T-helper 17 cell (primary cell): ENCODE results near the gene ELFN1. TPM values are rescaled to one million over a fixed set of nuclear protein-coding genes. Genes with fewer than 3 reads are reported as not detected.

ENCODE experiments used
- ATAC-seq: fragments of 150-1000 bp; cut with Tn5 transposase; 2 replicates; pipeline ENCODE4 v1.10.0; 2021; ENCODE audit warnings: mild to moderate bottlenecking, moderate library complexity
- DNase-seq, 3 donors: peaks; one replicate each; pipeline versions ENCODE4 v3.0.0 to v3.0.0-alpha.2; 2020 to 2021
- H3K9me3 ChIP-seq: one replicate; pipeline ENCODE4 v1.7.0; 2013; ENCODE audit warnings: low read length, mild to moderate bottlenecking; ENCODE audit not compliant: control insufficient read depth, poor library complexity, severe bottlenecking
- H3K27ac Mint-ChIP-seq: one replicate; pipeline ENCODE4 v1.8.0; 2022; ENCODE audit warnings: mild to moderate bottlenecking, moderate library complexity, mixed read lengths
- H3K27me3 Mint-ChIP-seq: one replicate; pipeline ENCODE4 v1.8.0; 2022; ENCODE audit warnings: mixed read lengths
- H3K36me3 Mint-ChIP-seq: one replicate; pipeline ENCODE4 v1.8.0; 2022; ENCODE audit warnings: low read depth, mixed read lengths
- H3K4me1 Mint-ChIP-seq: one replicate; pipeline ENCODE4 v1.8.0; 2022; ENCODE audit warnings: mild to moderate bottlenecking, mixed read lengths
- H3K4me3 Mint-ChIP-seq: one replicate; pipeline ENCODE4 v1.8.0; 2022; ENCODE audit warnings: mild to moderate bottlenecking, moderate library complexity, mixed read lengths
- total RNA-seq, 4 donors: library from RNA in 2 of 4; stranded (reverse) in 2 of 4; gene quantifications; one replicate each; pipeline ENCODE4 v1.2.3 and lab custom pipeline; 2022 to 2026

Gene ELFN1
- total RNA-seq, 2 donors from 2014 or later, result not detected

- H3K27ac Mint-ChIP-seq, result no peak overlapping the region
- H3K4me3 Mint-ChIP-seq, result no peak overlapping the region
- H3K36me3 Mint-ChIP-seq, result no peaks in the 10 kb centered on the region
- no peak for DNase-seq
- peaks cover 57% of the 10 kb centered on the region for H3K27me3 Mint-ChIP-seq
- H3K9me3 ChIP-seq, result no peaks in the 10 kb centered on the region
- H3K4me1 Mint-ChIP-seq, result peaks cover 2% of the 10 kb centered on the region
- no peak for ATAC-seq
These were observed 8.0 kb upstream of the ELFN1 start for GRCh38 chr7:1662101-1662500.

GRCh38 chr7:1662767-1663166 lies 7.3 kb upstream of the ELFN1 start:
- H3K27ac Mint-ChIP-seq, result no peak overlapping the region
- peaks cover 50% of the 10 kb centered on the region for H3K27me3 Mint-ChIP-seq
- no peaks in the 10 kb centered on the region for H3K9me3 ChIP-seq
- ATAC-seq (no peak), DNase-seq (no peak)
- peaks cover 2% of the 10 kb centered on the region for H3K4me1 Mint-ChIP-seq
- no peak overlapping the region for H3K4me3 Mint-ChIP-seq
- no peaks in the 10 kb centered on the region for H3K36me3 Mint-ChIP-seq

GRCh38 chr7:1663223-1663622 lies 6.9 kb upstream of the ELFN1 start:
- H3K27me3 Mint-ChIP-seq, result peaks cover 49% of the 10 kb centered on the region
- no peaks in the 10 kb centered on the region for H3K9me3 ChIP-seq
- H3K4me1 Mint-ChIP-seq, result peaks cover 2% of the 10 kb centered on the region
- peak overlapping the region; percentile 76 for H3K4me3 Mint-ChIP-seq
- ATAC-seq, result peak; percentile 32
- H3K36me3 Mint-ChIP-seq, result no peaks in the 10 kb centered on the region
- DNase-seq, result peak in 1 of 3 donors; percentile 5
- no peak overlapping the region for H3K27ac Mint-ChIP-seq

- DNase-seq, result peak in 1 of 3 donors; percentile 6
- no peaks in the 10 kb centered on the region for H3K9me3 ChIP-seq
- Mint-ChIP-seq H3K4me3 (peak overlapping the region; percentile 76), H3K27ac (no peak overlapping the region), H3K36me3 (peaks cover 2% of the 10 kb centered on the region), H3K4me1 (peaks cover 4% of the 10 kb centered on the region), H3K27me3 (peaks cover 49% of the 10 kb centered on the region)
- no peak for ATAC-seq
These were observed 6.0 kb upstream of the ELFN1 start for GRCh38 chr7:1663857-1664651.

- Mint-ChIP-seq H3K4me1 (peaks cover 5% of the 10 kb centered on the region), H3K4me3 (peak overlapping the region; percentile 43), H3K36me3 (peaks cover 2% of the 10 kb centered on the region), H3K27ac (no peak overlapping the region), H3K27me3 (peaks cover 48% of the 10 kb centered on the region)
- ATAC-seq (peak; percentile 50), DNase-seq (peak; percentile 28 to 39 (median 35))
- H3K9me3 ChIP-seq, result no peaks in the 10 kb centered on the region
These were observed 5.1 kb upstream of the ELFN1 start for GRCh38 chr7:1664711-1665548.

- peaks cover 5% of the 10 kb centered on the region for H3K4me1 Mint-ChIP-seq
- peak overlapping the region; percentile 5 for H3K4me3 Mint-ChIP-seq
- peaks cover 41% of the 10 kb centered on the region for H3K27me3 Mint-ChIP-seq
- H3K9me3 ChIP-seq, result no peaks in the 10 kb centered on the region
- H3K36me3 Mint-ChIP-seq, result peaks cover 2% of the 10 kb centered on the region
- no peak overlapping the region for H3K27ac Mint-ChIP-seq
- peak in 1 of 3 donors; percentile 7 for DNase-seq
- ATAC-seq, result peak; percentile 38
These were observed 4.3 kb upstream of the ELFN1 start for GRCh38 chr7:1665549-1666316.

- H3K9me3 ChIP-seq, result no peaks in the 10 kb centered on the region
- Mint-ChIP-seq H3K4me3 (peak overlapping the region; percentile 33), H3K4me1 (peaks cover 5% of the 10 kb centered on the region), H3K27me3 (peaks cover 39% of the 10 kb centered on the region), H3K36me3 (peaks cover 2% of the 10 kb centered on the region), H3K27ac (no peak overlapping the region)
- DNase-seq (peak in 1 of 3 donors; percentile 7), ATAC-seq (no peak)
These were observed 3.7 kb upstream of the ELFN1 start for GRCh38 chr7:1666317-1666822.

GRCh38 chr7:1666823-1667565 lies 3.1 kb upstream of the ELFN1 start:
- Mint-ChIP-seq H3K4me3 (peak overlapping the region; percentile 89), H3K4me1 (peaks cover 5% of the 10 kb centered on the region), H3K27me3 (peaks cover 36% of the 10 kb centered on the region), H3K36me3 (peaks cover 2% of the 10 kb centered on the region), H3K27ac (no peak overlapping the region)
- peak in 1 of 3 donors; percentile 5 for DNase-seq
- ATAC-seq, result no peak
- no peaks in the 10 kb centered on the region for H3K9me3 ChIP-seq

- H3K27me3 Mint-ChIP-seq, result peaks cover 36% of the 10 kb centered on the region
- peak in 1 of 3 donors; percentile 7 for DNase-seq
- ATAC-seq, result no peak
- H3K4me1 Mint-ChIP-seq, result peaks cover 5% of the 10 kb centered on the region
- H3K36me3 Mint-ChIP-seq, result peaks cover 2% of the 10 kb centered on the region
- peak overlapping the region; percentile 89 for H3K4me3 Mint-ChIP-seq
- no peak overlapping the region for H3K27ac Mint-ChIP-seq
- H3K9me3 ChIP-seq, result no peaks in the 10 kb centered on the region
These were observed 2.3 kb upstream of the ELFN1 start for GRCh38 chr7:1667566-1668395.

GRCh38 chr7:1668396-1669063 lies 1.5 kb upstream of the ELFN1 start:
- H3K27me3 Mint-ChIP-seq, result peaks cover 31% of the 10 kb centered on the region
- H3K9me3 ChIP-seq, result no peaks in the 10 kb centered on the region
- DNase-seq (peak in 1 of 3 donors; percentile 5), ATAC-seq (no peak)
- no peak overlapping the region for H3K27ac Mint-ChIP-seq
- H3K36me3 Mint-ChIP-seq, result peaks cover 2% of the 10 kb centered on the region
- peaks cover 5% of the 10 kb centered on the region for H3K4me1 Mint-ChIP-seq
- H3K4me3 Mint-ChIP-seq, result peak overlapping the region; percentile 79
